PC-3 (cell line): ENCODE measurements around the gene KRTAP10-4.

Source experiments
- CTCF ChIP-seq: fragments of 300-600 bp; sonication (generic); conservative IDR thresholded peaks from 2 replicates; pipeline ENCODE4 v1.5.1; 2017; ENCODE audit warnings: antibody characterized with exemption, low read depth, mild to moderate bottlenecking, low read length
- EZH2 ChIP-seq: fragments of 300-600 bp; sonication (generic); IDR thresholded peaks from one replicate; pipeline ENCODE4 v1.6.1; 2017; ENCODE audit warnings: antibody characterized with exemption, mild to moderate bottlenecking, low read length; ENCODE audit not compliant: unreplicated experiment
- EZH2phosphoT487 ChIP-seq: fragments of 300-600 bp; sonication (generic); IDR thresholded peaks from 2 replicates; pipeline ENCODE4 v1.6.1; 2018; ENCODE audit warnings: mild to moderate bottlenecking, antibody characterized with exemption, low read length, borderline replicate concordance

- no peak for TF ChIP-seq EZH2phosphoT487
- TF ChIP-seq CTCF = no peak
- no peak for TF ChIP-seq EZH2
These were observed 37.6 kb upstream of the KRTAP10-4 start for GRCh38 chr21:44535963-44536362.
